Measurements from ENCODE around the gene KATNAL2. TPM values are rescaled to one million over a fixed set of nuclear protein-coding genes. Genes with fewer than 3 reads are reported as not detected.

The KATNAL2 gene
- total and polyA plus RNA-seq, 10 of the 15 experiments (the other 5 are each of a cell fraction or from before 2014, with no cell fraction given), result 0.20 to 2.4 (median 1.7) TPM

DNA sequence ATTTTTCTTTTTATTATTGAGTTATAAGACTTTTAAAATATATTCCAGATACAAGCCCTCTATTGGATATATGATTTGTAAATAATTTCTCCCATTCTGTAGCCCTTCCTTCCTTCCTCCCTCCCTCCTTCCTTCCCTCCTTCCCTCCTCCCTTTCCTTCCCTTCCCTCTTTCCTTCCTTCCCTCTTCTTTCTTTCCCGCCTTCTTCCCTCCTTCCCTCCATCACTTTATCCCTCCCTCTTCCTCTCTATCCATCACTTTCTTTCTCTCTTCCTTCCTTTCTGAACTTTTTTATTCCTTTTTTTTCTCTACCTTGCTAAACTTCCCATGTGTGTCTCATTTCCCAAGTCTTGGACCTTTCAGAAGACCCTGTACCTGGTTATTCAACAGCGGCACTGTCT is 163.5 kb downstream of the KATNAL2 start (continued):
- no peak for TF ChIP-seq NFYA (IDR thresholded peaks at IDR 0.05; ENCODE audit: borderline replicate concordance, low read depth, low read length)

DNA sequence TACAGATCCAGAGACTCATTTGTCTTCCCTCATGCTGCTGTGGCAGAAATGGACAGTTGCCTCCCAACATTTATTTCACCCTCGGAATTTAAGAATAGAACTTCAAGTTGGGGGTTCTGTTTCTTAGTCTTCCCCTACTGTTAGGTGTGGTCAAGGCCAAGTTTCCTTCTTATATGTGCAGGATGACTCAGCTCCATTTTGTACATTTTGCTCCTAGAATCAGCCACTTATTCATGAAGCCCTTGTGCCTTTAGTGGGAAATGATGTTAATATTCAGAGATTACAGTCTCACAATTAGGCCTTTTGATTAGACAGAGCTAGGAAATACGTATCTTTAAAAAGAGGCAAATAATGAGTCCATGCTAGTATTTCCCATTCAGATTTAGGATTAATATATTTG is 164.2 kb downstream of the KATNAL2 start:
- ChIA-PET RAD21 (ENCODE audit: unreplicated experiment) (interaction anchor here (0.6 kb wide), 1 partner anchor 19 kb away, joined by 3 read pairs; no protein-coding TSS in a partner anchor), SMC1A (ENCODE audit: uncharacterized antibody, unreplicated experiment) (no interaction called here), CTCF (no interaction called here), POLR2A (no interaction called here)
- TF ChIP-seq, protein P1, sequence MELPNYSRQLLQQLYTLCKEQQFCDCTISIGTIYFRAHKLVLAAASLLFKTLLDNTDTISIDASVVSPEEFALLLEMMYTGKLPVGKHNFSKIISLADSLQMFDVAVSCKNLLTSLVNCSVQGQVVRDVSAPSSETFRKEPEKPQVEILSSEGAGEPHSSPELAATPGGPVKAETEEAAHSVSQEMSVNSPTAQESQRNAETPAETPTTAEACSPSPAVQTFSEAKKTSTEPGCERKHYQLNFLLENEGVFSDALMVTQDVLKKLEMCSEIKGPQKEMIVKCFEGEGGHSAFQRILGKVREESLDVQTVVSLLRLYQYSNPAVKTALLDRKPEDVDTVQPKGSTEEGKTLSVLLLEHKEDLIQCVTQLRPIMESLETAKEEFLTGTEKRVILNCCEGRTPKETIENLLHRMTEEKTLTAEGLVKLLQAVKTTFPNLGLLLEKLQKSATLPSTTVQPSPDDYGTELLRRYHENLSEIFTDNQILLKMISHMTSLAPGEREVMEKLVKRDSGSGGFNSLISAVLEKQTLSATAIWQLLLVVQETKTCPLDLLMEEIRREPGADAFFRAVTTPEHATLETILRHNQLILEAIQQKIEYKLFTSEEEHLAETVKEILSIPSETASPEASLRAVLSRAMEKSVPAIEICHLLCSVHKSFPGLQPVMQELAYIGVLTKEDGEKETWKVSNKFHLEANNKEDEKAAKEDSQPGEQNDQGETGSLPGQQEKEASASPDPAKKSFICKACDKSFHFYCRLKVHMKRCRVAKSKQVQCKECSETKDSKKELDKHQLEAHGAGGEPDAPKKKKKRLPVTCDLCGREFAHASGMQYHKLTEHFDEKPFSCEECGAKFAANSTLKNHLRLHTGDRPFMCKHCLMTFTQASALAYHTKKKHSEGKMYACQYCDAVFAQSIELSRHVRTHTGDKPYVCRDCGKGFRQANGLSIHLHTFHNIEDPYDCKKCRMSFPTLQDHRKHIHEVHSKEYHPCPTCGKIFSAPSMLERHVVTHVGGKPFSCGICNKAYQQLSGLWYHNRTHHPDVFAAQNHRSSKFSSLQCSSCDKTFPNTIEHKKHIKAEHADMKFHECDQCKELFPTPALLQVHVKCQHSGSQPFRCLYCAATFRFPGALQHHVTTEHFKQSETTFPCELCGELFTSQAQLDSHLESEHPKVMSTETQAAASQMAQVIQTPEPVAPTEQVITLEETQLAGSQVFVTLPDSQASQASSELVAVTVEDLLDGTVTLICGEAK (IDR thresholded peaks at IDR 0.05; ENCODE audit: borderline replicate concordance), result no peak
- TF ChIP-seq, protein P2, sequence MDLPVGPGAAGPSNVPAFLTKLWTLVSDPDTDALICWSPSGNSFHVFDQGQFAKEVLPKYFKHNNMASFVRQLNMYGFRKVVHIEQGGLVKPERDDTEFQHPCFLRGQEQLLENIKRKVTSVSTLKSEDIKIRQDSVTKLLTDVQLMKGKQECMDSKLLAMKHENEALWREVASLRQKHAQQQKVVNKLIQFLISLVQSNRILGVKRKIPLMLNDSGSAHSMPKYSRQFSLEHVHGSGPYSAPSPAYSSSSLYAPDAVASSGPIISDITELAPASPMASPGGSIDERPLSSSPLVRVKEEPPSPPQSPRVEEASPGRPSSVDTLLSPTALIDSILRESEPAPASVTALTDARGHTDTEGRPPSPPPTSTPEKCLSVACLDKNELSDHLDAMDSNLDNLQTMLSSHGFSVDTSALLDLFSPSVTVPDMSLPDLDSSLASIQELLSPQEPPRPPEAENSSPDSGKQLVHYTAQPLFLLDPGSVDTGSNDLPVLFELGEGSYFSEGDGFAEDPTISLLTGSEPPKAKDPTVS (IDR thresholded peaks at IDR 0.05; ENCODE audit: low read depth, low read length), result no peak
- TF ChIP-seq, protein P3, sequence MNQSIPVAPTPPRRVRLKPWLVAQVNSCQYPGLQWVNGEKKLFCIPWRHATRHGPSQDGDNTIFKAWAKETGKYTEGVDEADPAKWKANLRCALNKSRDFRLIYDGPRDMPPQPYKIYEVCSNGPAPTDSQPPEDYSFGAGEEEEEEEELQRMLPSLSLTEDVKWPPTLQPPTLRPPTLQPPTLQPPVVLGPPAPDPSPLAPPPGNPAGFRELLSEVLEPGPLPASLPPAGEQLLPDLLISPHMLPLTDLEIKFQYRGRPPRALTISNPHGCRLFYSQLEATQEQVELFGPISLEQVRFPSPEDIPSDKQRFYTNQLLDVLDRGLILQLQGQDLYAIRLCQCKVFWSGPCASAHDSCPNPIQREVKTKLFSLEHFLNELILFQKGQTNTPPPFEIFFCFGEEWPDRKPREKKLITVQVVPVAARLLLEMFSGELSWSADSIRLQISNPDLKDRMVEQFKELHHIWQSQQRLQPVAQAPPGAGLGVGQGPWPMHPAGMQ (IDR thresholded peaks at IDR 0.05; ENCODE audit: borderline replicate concordance), result no peak
- Histone ChIP-seq H3K27ac (ENCODE audit: control insufficient read depth, insufficient read depth) (no peak overlapping the region), H3K79me2 (ENCODE audit: control insufficient read depth, insufficient read depth, low read length) (no peaks in the 10 kb centered on the region), H3K4me1 (ENCODE audit: control insufficient read depth, insufficient read depth, low read length) (no peaks in the 10 kb centered on the region), H3K36me3 (ENCODE audit: control insufficient read depth in 2 of 2, insufficient read depth in 2 of 2, low read length in 1 of 2) (no peaks in the 10 kb centered on the region), H3K27me3 (replicated peaks in 1 of 2; ENCODE audit: control insufficient read depth in 2 of 2, insufficient read depth in 2 of 2, low read length in 1 of 2) (no peaks in the 10 kb centered on the region), H3K4me2 (ENCODE audit: control insufficient read depth, insufficient read depth) (no peak overlapping the region), H3K9me3 (replicated peaks; ENCODE audit: control insufficient read depth, insufficient read depth, low read length) (no peaks in the 10 kb centered on the region), H3K9ac (ENCODE audit: control insufficient read depth, insufficient read depth, low read length) (no peak overlapping the region), H4K20me1 (ENCODE audit: control insufficient read depth, insufficient read depth) (no peaks in the 10 kb centered on the region), H3K4me3 (no peak overlapping the region), H2AFZ (ENCODE audit: control insufficient read depth, low read depth, low read length) (no peak overlapping the region)
- no peak for DNase-seq (ENCODE audit: low read depth, low spot score)
- no TSS peak for BruUV-seq (replicated peaks)
- FAIRE-seq, result no peak
- intact Hi-C loops (cut with micrococcal nuclease; ENCODE audit: unreplicated experiment) (no loop called here), in situ Hi-C loops (cut with MboI) (no loop called here)
- ATAC-seq, result no peak
- 35% methylated on average over 2 of the region's 2 CpGs for WGBS (ENCODE audit: insufficient coverage, insufficient replicate concordance, low lambda C conversion rate, missing lambda C conversion rate)
